Fibroblast of skin of left biceps (primary cell): Measurements from ENCODE around the gene RNF214.
"Not testable (repeated sequence)": the region's sequence is repeated elsewhere in the genome, so short reads cannot be mapped to it uniquely, and the experiment has no call there.

Experiments
- DNase-seq, 2 experiments: peaks; one replicate each; pipeline ENCODE4 v3.0.0-alpha.2; 2013; ENCODE audit warnings: low read depth in 2 of 2

RNF214 gene

GRCh38 chr11:117232092-117232878 lies at the start of gene RNF214:
TSS of gene RNF214 (plus strand) at chr11:117232671. CDS start at chr11:117234273, 1,602 bp downstream.
- DNase-seq = peak in 1 of 2 experiments; percentile 47

- DNase-seq = not testable (repeated sequence)
These were observed 49.3 kb upstream of the RNF214 start for GRCh38 chr11:117183178-117183577.

- no peak for DNase-seq
These were observed 48.6 kb upstream of the RNF214 start for GRCh38 chr11:117183724-117184349.

GRCh38 chr11:117185736-117186430 lies 46.6 kb upstream of the RNF214 start:
- no peak for DNase-seq

- no peak for DNase-seq
These were observed 46.1 kb upstream of the RNF214 start for GRCh38 chr11:117186431-117186761.

GRCh38 chr11:117187007-117187406 lies 45.5 kb upstream of the RNF214 start:
- no peak for DNase-seq

- no peak for DNase-seq
These were observed 45.1 kb upstream of the RNF214 start for GRCh38 chr11:117187428-117187798.

GRCh38 chr11:117187799-117188481 lies 44.5 kb upstream of the RNF214 start:
- no peak for DNase-seq

- DNase-seq = no peak
These were observed 43.8 kb upstream of the RNF214 start for GRCh38 chr11:117188620-117189081.

GRCh38 chr11:117189191-117189940 lies 43.1 kb upstream of the RNF214 start:
- no peak for DNase-seq

- DNase-seq = no peak
These were observed 42.4 kb upstream of the RNF214 start for GRCh38 chr11:117189941-117190544.

GRCh38 chr11:117191680-117192400 lies 40.6 kb upstream of the RNF214 start:
- DNase-seq = no peak

GRCh38 chr11:117192401-117192875 lies 40.0 kb upstream of the RNF214 start:
- DNase-seq = no peak

- no peak for DNase-seq
These were observed 39.1 kb upstream of the RNF214 start for GRCh38 chr11:117193130-117194020.

- DNase-seq = no peak
These were observed 38.2 kb upstream of the RNF214 start for GRCh38 chr11:117194267-117194666.

- no peak for DNase-seq
These were observed 37.2 kb upstream of the RNF214 start for GRCh38 chr11:117195258-117195657.

GRCh38 chr11:117195761-117196160 lies 36.7 kb upstream of the RNF214 start:
- DNase-seq = no peak

- no peak for DNase-seq
These were observed 35.5 kb upstream of the RNF214 start for GRCh38 chr11:117197006-117197405.
